ENCODE results near the gene EFHC2.
"Not testable (repeated sequence)": the region's sequence is repeated elsewhere in the genome, so short reads cannot be mapped to it uniquely, and the experiment has no call there.

Gene EFHC2

GRCh38 chrX:44234541-44234940 lies 108.9 kb downstream of the EFHC2 start:
- peaks cover 2% of the 10 kb centered on the region; the same call in 1 of the 2 replicates for H3K4me1 ChIP-seq (ENCODE audit: insufficient read depth, low read length)
- no peaks in the 10 kb centered on the region for H3K36me3 ChIP-seq (ENCODE audit: insufficient read depth, low read length)
- H3K9ac ChIP-seq (ENCODE audit: low read depth, low read length) = no peak overlapping the region
- H3K9me3 ChIP-seq (ENCODE audit: control insufficient read depth, insufficient read depth, low read length) = no peaks in the 10 kb centered on the region

- Histone ChIP-seq H3K4me1 (ENCODE audit: insufficient read depth, low read length) (peaks cover 6% of the 10 kb centered on the region; the same call in 1 of the 2 replicates), H3K9ac (ENCODE audit: low read depth, low read length) (no peak overlapping the region), H3K36me3 (ENCODE audit: insufficient read depth, low read length) (no peaks in the 10 kb centered on the region), H3K9me3 (ENCODE audit: control insufficient read depth, insufficient read depth, low read length) (no peaks in the 10 kb centered on the region)
These were observed 109.4 kb downstream of the EFHC2 start for GRCh38 chrX:44234116-44234515.

- H3K9ac ChIP-seq (ENCODE audit: low read depth, low read length) = no peak overlapping the region
- H3K9me3 ChIP-seq (ENCODE audit: control insufficient read depth, insufficient read depth, low read length) = no peaks in the 10 kb centered on the region
- H3K4me1 ChIP-seq (ENCODE audit: insufficient read depth, low read length) = peaks cover 15% of the 10 kb centered on the region; the same call in 1 of the 2 replicates
- H3K36me3 ChIP-seq (ENCODE audit: insufficient read depth, low read length) = no peaks in the 10 kb centered on the region
These were observed 111.4 kb downstream of the EFHC2 start for GRCh38 chrX:44232081-44232480.

GRCh38 chrX:44228621-44229020 lies 114.9 kb downstream of the EFHC2 start:
- Histone ChIP-seq H3K4me1 (ENCODE audit: insufficient read depth, low read length) (peaks cover 15% of the 10 kb centered on the region; the same call in 1 of the 2 replicates), H3K9me3 (ENCODE audit: control insufficient read depth, insufficient read depth, low read length) (no peaks in the 10 kb centered on the region), H3K36me3 (ENCODE audit: insufficient read depth, low read length) (no peaks in the 10 kb centered on the region), H3K9ac (ENCODE audit: low read depth, low read length) (no peak overlapping the region)

GRCh38 chrX:44227991-44228390 lies 115.5 kb downstream of the EFHC2 start:
- Histone ChIP-seq H3K9ac (ENCODE audit: low read depth, low read length) (no peak overlapping the region), H3K9me3 (ENCODE audit: control insufficient read depth, insufficient read depth, low read length) (no peaks in the 10 kb centered on the region), H3K36me3 (ENCODE audit: insufficient read depth, low read length) (no peaks in the 10 kb centered on the region), H3K4me1 (ENCODE audit: insufficient read depth, low read length) (peaks cover 15% of the 10 kb centered on the region; the same call in 1 of the 2 replicates)

- no peaks in the 10 kb centered on the region for H3K36me3 ChIP-seq (ENCODE audit: insufficient read depth, low read length)
- no peaks in the 10 kb centered on the region for H3K9me3 ChIP-seq (ENCODE audit: control insufficient read depth, insufficient read depth, low read length)
- H3K9ac ChIP-seq (ENCODE audit: low read depth, low read length) = no peak overlapping the region
- peaks cover 15% of the 10 kb centered on the region; the same call in 1 of the 2 replicates for H3K4me1 ChIP-seq (ENCODE audit: insufficient read depth, low read length)
These were observed 117.8 kb downstream of the EFHC2 start for GRCh38 chrX:44225667-44226066.

GRCh38 chrX:44224760-44225159 lies 118.7 kb downstream of the EFHC2 start:
- Histone ChIP-seq H3K4me1 (ENCODE audit: insufficient read depth, low read length) (peaks cover 15% of the 10 kb centered on the region; the same call in 1 of the 2 replicates), H3K9ac (ENCODE audit: low read depth, low read length) (no peak overlapping the region), H3K36me3 (ENCODE audit: insufficient read depth, low read length) (no peaks in the 10 kb centered on the region), H3K9me3 (ENCODE audit: control insufficient read depth, insufficient read depth, low read length) (no peaks in the 10 kb centered on the region)

GRCh38 chrX:44223150-44223549 lies 120.3 kb downstream of the EFHC2 start:
- Histone ChIP-seq H3K9me3 (ENCODE audit: control insufficient read depth, insufficient read depth, low read length) (no peaks in the 10 kb centered on the region), H3K36me3 (ENCODE audit: insufficient read depth, low read length) (no peaks in the 10 kb centered on the region)

GRCh38 chrX:44218465-44218864 lies 125.0 kb downstream of the EFHC2 start:
- no peaks in the 10 kb centered on the region for H3K36me3 ChIP-seq (ENCODE audit: insufficient read depth, low read length)
- H3K9ac ChIP-seq (ENCODE audit: low read depth, low read length) = no peak overlapping the region
- H3K4me1 ChIP-seq (ENCODE audit: insufficient read depth, low read length) = no peaks in the 10 kb centered on the region
- H3K9me3 ChIP-seq (ENCODE audit: control insufficient read depth, insufficient read depth, low read length) = no peaks in the 10 kb centered on the region

More at GRCh38 chrX:44223150-44223549, 120.3 kb downstream of the EFHC2 start:
- Histone ChIP-seq H3K9ac (ENCODE audit: low read depth, low read length) (no peak overlapping the region), H3K4me1 (ENCODE audit: insufficient read depth, low read length) (0 out of 2 replicates have a peak, but pooled peaks cover 4% of the 10 kb centered on the region)

GRCh38 chrX:44216171-44216570 lies 127.3 kb downstream of the EFHC2 start:
- H3K4me1 ChIP-seq (ENCODE audit: insufficient read depth, low read length) = no peaks in the 10 kb centered on the region
- H3K9ac ChIP-seq (ENCODE audit: low read depth, low read length) = no peak overlapping the region
- H3K36me3 ChIP-seq (ENCODE audit: insufficient read depth, low read length) = no peaks in the 10 kb centered on the region
- H3K9me3 ChIP-seq (ENCODE audit: control insufficient read depth, insufficient read depth, low read length) = no peaks in the 10 kb centered on the region

- Histone ChIP-seq H3K9me3 (ENCODE audit: control insufficient read depth, insufficient read depth, low read length) (no peaks in the 10 kb centered on the region), H3K36me3 (ENCODE audit: insufficient read depth, low read length) (no peaks in the 10 kb centered on the region), H3K9ac (ENCODE audit: low read depth, low read length) (no peak overlapping the region), H3K4me1 (ENCODE audit: insufficient read depth, low read length) (no peaks in the 10 kb centered on the region)
These were observed 139.7 kb downstream of the EFHC2 start for GRCh38 chrX:44203791-44204190.

- no peaks in the 10 kb centered on the region for H3K36me3 ChIP-seq (ENCODE audit: insufficient read depth, low read length)
These were observed 140.9 kb downstream of the EFHC2 start for GRCh38 chrX:44202596-44202995.

GRCh38 chrX:44189116-44189515 lies 154.4 kb downstream of the EFHC2 start:
- Histone ChIP-seq H3K9ac (ENCODE audit: low read depth, low read length) (no peak overlapping the region), H3K4me1 (ENCODE audit: insufficient read depth, low read length) (no peaks in the 10 kb centered on the region), H3K36me3 (ENCODE audit: insufficient read depth, low read length) (no peaks in the 10 kb centered on the region), H3K9me3 (ENCODE audit: control insufficient read depth, insufficient read depth, low read length) (no peaks in the 10 kb centered on the region)

More at GRCh38 chrX:44202596-44202995, 140.9 kb downstream of the EFHC2 start:
- Histone ChIP-seq H3K4me1 (ENCODE audit: insufficient read depth, low read length) (no peaks in the 10 kb centered on the region), H3K9ac (ENCODE audit: low read depth, low read length) (no peak overlapping the region), H3K9me3 (ENCODE audit: control insufficient read depth, insufficient read depth, low read length) (no peaks in the 10 kb centered on the region)

- not testable (repeated sequence) for H3K9ac ChIP-seq (ENCODE audit: low read depth, low read length); H3K4me1 ChIP-seq (ENCODE audit: insufficient read depth, low read length); H3K9me3 ChIP-seq (ENCODE audit: control insufficient read depth, insufficient read depth, low read length); H3K36me3 ChIP-seq (ENCODE audit: insufficient read depth, low read length)
These were observed 155.6 kb downstream of the EFHC2 start for GRCh38 chrX:44187915-44188314.

GRCh38 chrX:44183329-44183728 lies 160.1 kb downstream of the EFHC2 start:
- H3K36me3 ChIP-seq (ENCODE audit: insufficient read depth, low read length) = no peaks in the 10 kb centered on the region; the same call in 1 of the 2 replicates
- no peaks in the 10 kb centered on the region for H3K4me1 ChIP-seq (ENCODE audit: insufficient read depth, low read length)
- H3K9ac ChIP-seq (ENCODE audit: low read depth, low read length) = no peak overlapping the region
- no peaks in the 10 kb centered on the region for H3K9me3 ChIP-seq (ENCODE audit: control insufficient read depth, insufficient read depth, low read length)

Measured in ES-I3 (cell line).